ENCODE measurements around the gene C2orf78. TPM values are rescaled to one million over a fixed set of nuclear protein-coding genes. Genes with fewer than 3 reads are reported as not detected.

C2orf78 gene
- total RNA-seq, 1 experiment from 2014 or later: 0.39 TPM

DNA sequence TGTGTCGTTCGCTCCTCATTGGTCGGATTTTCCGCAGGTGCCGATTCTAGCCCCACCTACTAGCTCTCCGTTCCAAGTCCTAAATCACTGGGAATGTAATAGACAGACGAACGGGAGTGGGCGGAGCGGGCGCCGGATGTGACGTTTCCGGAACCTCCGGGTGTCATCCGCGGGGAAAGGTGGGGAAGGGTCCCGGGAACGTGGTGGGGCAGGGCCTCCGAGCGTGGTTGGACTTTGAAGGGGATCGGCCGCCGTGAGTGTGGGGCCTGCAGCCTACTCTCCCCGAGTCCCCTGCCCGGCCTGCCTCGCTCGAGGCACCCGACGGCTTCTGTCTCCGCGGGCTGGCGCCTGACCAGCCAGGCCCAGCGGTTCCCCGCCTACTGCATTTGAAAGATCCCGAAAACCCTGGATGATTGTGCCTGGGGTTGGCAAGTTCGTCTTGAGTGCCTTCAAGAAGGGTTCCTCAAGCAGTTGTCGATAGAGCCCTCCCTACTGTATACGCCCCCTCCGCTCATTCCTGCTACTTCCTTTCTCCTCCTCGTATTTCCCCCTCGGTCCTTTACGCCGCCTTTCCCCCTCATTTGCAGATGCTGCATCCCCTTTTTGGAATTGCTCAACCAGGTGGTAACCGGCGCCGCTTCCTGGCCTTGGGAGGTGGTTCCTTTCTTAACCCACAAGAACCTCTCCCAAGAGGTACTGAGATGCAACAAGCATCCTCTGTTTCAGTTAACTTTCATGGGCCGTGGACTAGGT is 45.0 kb downstream of the C2orf78 start, which contains the start of gene STAMBP (continued):
- TF ChIP-seq ZNF532 (CRISPR knock-in tag; IDR thresholded peaks at IDR 0.05; ENCODE audit: borderline replicate concordance): no peak
- TF ChIP-seq IRF2 (CRISPR knock-in tag; IDR thresholded peaks at IDR 0.05; ENCODE audit: borderline replicate concordance, low read depth): no peak
- TF ChIP-seq, protein P1, sequence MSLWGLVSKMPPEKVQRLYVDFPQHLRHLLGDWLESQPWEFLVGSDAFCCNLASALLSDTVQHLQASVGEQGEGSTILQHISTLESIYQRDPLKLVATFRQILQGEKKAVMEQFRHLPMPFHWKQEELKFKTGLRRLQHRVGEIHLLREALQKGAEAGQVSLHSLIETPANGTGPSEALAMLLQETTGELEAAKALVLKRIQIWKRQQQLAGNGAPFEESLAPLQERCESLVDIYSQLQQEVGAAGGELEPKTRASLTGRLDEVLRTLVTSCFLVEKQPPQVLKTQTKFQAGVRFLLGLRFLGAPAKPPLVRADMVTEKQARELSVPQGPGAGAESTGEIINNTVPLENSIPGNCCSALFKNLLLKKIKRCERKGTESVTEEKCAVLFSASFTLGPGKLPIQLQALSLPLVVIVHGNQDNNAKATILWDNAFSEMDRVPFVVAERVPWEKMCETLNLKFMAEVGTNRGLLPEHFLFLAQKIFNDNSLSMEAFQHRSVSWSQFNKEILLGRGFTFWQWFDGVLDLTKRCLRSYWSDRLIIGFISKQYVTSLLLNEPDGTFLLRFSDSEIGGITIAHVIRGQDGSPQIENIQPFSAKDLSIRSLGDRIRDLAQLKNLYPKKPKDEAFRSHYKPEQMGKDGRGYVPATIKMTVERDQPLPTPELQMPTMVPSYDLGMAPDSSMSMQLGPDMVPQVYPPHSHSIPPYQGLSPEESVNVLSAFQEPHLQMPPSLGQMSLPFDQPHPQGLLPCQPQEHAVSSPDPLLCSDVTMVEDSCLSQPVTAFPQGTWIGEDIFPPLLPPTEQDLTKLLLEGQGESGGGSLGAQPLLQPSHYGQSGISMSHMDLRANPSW (CRISPR knock-in tag; conservative IDR thresholded peaks at IDR 0.05; ENCODE audit: low read depth): no peak
- no peak for TF ChIP-seq E2F5 (CRISPR knock-in tag; IDR thresholded peaks at IDR 0.05)
- TF ChIP-seq JUN (CRISPR knock-in tag; IDR thresholded peaks at IDR 0.05): no peak
- TF ChIP-seq EMX1 (CRISPR knock-in tag; IDR thresholded peaks at IDR 0.05): 0 out of 2 replicates have a peak, but pooled peaks have one; percentile 41
- no peak for TF ChIP-seq MXD4 (CRISPR knock-in tag; IDR thresholded peaks at IDR 0.05; ENCODE audit: borderline replicate concordance)
- 0 out of 2 replicates have a peak, but pooled peaks have one; percentile 53 for TF ChIP-seq ARID4B (CRISPR knock-in tag; IDR thresholded peaks at IDR 0.05; ENCODE audit: borderline replicate concordance)
- no peak for TF ChIP-seq ZNF396 (CRISPR knock-in tag; IDR thresholded peaks at IDR 0.05; ENCODE audit: borderline replicate concordance)
- TF ChIP-seq KAT7 (CRISPR knock-in tag; IDR thresholded peaks at IDR 0.05; ENCODE audit: borderline replicate concordance): no peak
- TF ChIP-seq GRHL2 (CRISPR knock-in tag; IDR thresholded peaks at IDR 0.05; ENCODE audit: insufficient replicate concordance, severe bottlenecking): no peak
- TF ChIP-seq, protein P2, sequence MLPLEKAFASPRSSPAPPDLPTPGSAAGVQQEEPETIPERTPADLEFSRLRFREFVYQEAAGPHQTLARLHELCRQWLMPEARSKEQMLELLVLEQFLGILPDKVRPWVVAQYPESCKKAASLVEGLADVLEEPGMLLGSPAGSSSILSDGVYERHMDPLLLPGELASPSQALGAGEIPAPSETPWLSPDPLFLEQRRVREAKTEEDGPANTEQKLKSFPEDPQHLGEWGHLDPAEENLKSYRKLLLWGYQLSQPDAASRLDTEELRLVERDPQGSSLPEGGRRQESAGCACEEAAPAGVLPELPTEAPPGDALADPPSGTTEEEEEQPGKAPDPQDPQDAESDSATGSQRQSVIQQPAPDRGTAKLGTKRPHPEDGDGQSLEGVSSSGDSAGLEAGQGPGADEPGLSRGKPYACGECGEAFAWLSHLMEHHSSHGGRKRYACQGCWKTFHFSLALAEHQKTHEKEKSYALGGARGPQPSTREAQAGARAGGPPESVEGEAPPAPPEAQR (CRISPR knock-in tag; IDR thresholded peaks at IDR 0.05): no peak
- TF ChIP-seq ZNF671 (CRISPR knock-in tag; IDR thresholded peaks at IDR 0.05): no peak
- no peak for TF ChIP-seq ZNF121 (CRISPR knock-in tag; IDR thresholded peaks at IDR 0.05)
- TF ChIP-seq ZNF138 (CRISPR knock-in tag; conservative IDR thresholded peaks at IDR 0.05): no peak
- TF ChIP-seq ETV6 (CRISPR knock-in tag; IDR thresholded peaks at IDR 0.05): peak; percentile 78; the same call in 1 of the 2 replicates
- TF ChIP-seq NR3C1 (CRISPR knock-in tag; conservative IDR thresholded peaks at IDR 0.05; ENCODE audit: low read depth): no peak
- no peak for TF ChIP-seq ZNF263 (CRISPR knock-in tag; IDR thresholded peaks at IDR 0.05; ENCODE audit: low read depth)
- TF ChIP-seq USF2 (CRISPR knock-in tag; IDR thresholded peaks at IDR 0.05): 0 out of 2 replicates have a peak, but pooled peaks have one; percentile 46
- TF ChIP-seq, protein P3, sequence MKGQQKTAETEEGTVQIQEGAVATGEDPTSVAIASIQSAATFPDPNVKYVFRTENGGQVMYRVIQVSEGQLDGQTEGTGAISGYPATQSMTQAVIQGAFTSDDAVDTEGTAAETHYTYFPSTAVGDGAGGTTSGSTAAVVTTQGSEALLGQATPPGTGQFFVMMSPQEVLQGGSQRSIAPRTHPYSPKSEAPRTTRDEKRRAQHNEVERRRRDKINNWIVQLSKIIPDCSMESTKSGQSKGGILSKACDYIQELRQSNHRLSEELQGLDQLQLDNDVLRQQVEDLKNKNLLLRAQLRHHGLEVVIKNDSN (CRISPR knock-in tag; IDR thresholded peaks at IDR 0.05): peak; percentile 65
- peak; percentile 71; the same call in 1 of the 2 replicates for TF ChIP-seq NFYB (CRISPR knock-in tag; conservative IDR thresholded peaks at IDR 0.05; ENCODE audit: low read depth)
- no peak for TF ChIP-seq ELF4 (CRISPR knock-in tag; IDR thresholded peaks at IDR 0.05; ENCODE audit: low read depth)
